ENCODE measurements around the gene MAD1L1.

MAD1L1 gene

DNA sequence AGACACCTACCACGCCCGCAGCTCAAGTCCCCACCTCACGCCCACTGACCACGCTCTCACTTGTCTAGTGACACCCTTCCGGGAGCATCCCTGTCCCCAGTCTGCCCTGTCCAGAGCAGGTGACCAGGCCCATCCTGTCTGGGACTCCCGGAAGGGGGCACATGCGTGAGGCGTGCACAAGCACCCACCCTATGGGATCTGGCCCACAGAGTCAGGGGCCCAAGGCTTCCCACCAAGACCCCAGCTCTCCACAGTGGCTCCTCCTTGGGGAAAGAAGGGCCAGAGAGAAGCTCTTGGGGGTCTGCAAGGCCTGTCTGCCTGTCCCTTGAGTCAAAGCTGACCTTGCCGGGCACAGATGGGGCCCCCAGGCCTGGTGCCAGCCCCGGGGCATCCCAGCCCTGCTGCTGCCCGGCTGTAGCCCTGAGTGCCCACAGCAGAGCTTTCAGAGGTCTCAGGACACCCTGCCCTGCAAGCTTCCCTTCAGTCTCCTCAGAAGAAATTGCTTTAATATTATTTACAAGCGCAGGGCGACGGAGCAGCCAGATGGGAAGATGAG lies 367.7 kb downstream of the MAD1L1 start:
- no peak for DNase-seq
- Histone ChIP-seq H2AFZ (ENCODE audit: low read depth, low read length) (no peak overlapping the region), H3K79me2 (ENCODE audit: insufficient read depth, low read length) (peaks cover 18% of the 10 kb centered on the region; the same call in 1 of the 2 replicates), H3K27ac (ENCODE audit: low read length) (no peak overlapping the region), H3K9ac (ENCODE audit: low read depth, low read length) (no peak overlapping the region), H3K4me3 (ENCODE audit: low read depth in 1 of 2, low read length in 2 of 2) (no peak overlapping the region), H4K20me1 (ENCODE audit: insufficient read depth, low read length) (peaks cover 64% of the 10 kb centered on the region), H3K4me2 (ENCODE audit: insufficient read depth, low read length) (no peak overlapping the region), H3K27me3 (ENCODE audit: insufficient read depth, low read length, poor library complexity) (no peaks in the 10 kb centered on the region), H3K4me1 (ENCODE audit: insufficient read depth, low read length) (no peaks in the 10 kb centered on the region), H3K9me3 (ENCODE audit: insufficient read depth, low read length, severe bottlenecking) (no peaks in the 10 kb centered on the region), H3K36me3 (ENCODE audit: insufficient read depth, low read length) (peaks cover 22% of the 10 kb centered on the region)
- no peak for ATAC-seq (ENCODE audit: insufficient read depth, low read depth)
- TF ChIP-seq EZH2 (IDR thresholded peaks at IDR 0.05; ENCODE audit: borderline replicate concordance, low read depth, low read length, severe bottlenecking) = no peak
- TF ChIP-seq, protein P1, sequence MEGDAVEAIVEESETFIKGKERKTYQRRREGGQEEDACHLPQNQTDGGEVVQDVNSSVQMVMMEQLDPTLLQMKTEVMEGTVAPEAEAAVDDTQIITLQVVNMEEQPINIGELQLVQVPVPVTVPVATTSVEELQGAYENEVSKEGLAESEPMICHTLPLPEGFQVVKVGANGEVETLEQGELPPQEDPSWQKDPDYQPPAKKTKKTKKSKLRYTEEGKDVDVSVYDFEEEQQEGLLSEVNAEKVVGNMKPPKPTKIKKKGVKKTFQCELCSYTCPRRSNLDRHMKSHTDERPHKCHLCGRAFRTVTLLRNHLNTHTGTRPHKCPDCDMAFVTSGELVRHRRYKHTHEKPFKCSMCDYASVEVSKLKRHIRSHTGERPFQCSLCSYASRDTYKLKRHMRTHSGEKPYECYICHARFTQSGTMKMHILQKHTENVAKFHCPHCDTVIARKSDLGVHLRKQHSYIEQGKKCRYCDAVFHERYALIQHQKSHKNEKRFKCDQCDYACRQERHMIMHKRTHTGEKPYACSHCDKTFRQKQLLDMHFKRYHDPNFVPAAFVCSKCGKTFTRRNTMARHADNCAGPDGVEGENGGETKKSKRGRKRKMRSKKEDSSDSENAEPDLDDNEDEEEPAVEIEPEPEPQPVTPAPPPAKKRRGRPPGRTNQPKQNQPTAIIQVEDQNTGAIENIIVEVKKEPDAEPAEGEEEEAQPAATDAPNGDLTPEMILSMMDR (IDR thresholded peaks at IDR 0.05; ENCODE audit: borderline replicate concordance, extremely low read depth, low read length, poor library complexity, severe bottlenecking) = no peak

DNA sequence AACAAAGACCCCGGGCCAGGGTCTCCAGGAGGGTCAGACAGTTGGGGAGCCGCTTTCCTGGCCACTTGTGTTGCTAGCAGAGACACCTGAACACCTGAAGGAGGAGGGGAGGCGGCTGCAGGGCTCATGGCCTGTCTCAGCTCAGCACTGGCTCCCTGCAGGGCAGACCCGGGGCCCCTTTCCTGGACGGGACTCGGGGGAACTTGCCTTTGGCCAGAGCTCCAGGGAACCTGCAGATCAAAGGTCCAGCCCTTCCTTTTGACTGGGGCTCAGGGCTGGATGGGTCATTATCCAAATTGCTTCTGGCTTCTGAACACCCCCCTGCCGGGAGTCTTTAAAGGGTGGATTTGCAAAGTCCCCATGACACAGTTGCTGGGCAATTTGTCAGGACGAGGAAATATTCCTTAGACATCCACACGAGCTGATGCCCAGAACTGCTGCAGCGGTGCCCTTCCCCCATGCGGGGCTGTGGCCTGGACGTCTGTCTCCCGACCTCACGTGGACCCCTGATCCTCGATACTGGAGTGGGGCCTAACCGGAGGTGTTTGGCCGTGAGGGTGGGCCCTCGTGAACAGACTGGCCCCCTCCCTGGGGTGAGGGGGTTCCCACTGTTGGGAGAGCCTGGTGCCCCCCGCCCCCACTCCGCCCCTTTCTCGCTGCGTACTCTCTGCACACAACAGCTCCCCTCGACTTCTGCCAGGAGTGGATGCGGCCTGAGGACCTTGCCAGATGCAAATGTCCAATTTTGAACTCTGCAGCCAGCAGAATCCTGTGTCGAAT lies 368.4 kb downstream of the MAD1L1 start:
- no peak for DNase-seq
- Histone ChIP-seq H3K9me3 (ENCODE audit: insufficient read depth, low read length, severe bottlenecking) (no peaks in the 10 kb centered on the region), H3K27ac (ENCODE audit: low read length) (no peak overlapping the region), H3K79me2 (ENCODE audit: insufficient read depth, low read length) (peaks cover 11% of the 10 kb centered on the region; the same call in 1 of the 2 replicates), H3K36me3 (ENCODE audit: insufficient read depth, low read length) (peaks cover 14% of the 10 kb centered on the region), H4K20me1 (ENCODE audit: insufficient read depth, low read length) (peaks cover 62% of the 10 kb centered on the region), H3K4me1 (ENCODE audit: insufficient read depth, low read length) (no peaks in the 10 kb centered on the region), H2AFZ (ENCODE audit: low read depth, low read length) (no peak overlapping the region), H3K4me3 (ENCODE audit: low read depth in 1 of 2, low read length in 2 of 2) (no peak overlapping the region), H3K9ac (ENCODE audit: low read depth, low read length) (no peak overlapping the region), H3K27me3 (ENCODE audit: insufficient read depth, low read length, poor library complexity) (no peaks in the 10 kb centered on the region), H3K4me2 (ENCODE audit: insufficient read depth, low read length) (no peak overlapping the region)
- TF ChIP-seq, protein P1 (IDR thresholded peaks at IDR 0.05; ENCODE audit: borderline replicate concordance, extremely low read depth, low read length, poor library complexity, severe bottlenecking) = no peak
- no peak for TF ChIP-seq EZH2 (IDR thresholded peaks at IDR 0.05; ENCODE audit: borderline replicate concordance, low read depth, low read length, severe bottlenecking)
- ATAC-seq (ENCODE audit: insufficient read depth, low read depth) = no peak

DNA sequence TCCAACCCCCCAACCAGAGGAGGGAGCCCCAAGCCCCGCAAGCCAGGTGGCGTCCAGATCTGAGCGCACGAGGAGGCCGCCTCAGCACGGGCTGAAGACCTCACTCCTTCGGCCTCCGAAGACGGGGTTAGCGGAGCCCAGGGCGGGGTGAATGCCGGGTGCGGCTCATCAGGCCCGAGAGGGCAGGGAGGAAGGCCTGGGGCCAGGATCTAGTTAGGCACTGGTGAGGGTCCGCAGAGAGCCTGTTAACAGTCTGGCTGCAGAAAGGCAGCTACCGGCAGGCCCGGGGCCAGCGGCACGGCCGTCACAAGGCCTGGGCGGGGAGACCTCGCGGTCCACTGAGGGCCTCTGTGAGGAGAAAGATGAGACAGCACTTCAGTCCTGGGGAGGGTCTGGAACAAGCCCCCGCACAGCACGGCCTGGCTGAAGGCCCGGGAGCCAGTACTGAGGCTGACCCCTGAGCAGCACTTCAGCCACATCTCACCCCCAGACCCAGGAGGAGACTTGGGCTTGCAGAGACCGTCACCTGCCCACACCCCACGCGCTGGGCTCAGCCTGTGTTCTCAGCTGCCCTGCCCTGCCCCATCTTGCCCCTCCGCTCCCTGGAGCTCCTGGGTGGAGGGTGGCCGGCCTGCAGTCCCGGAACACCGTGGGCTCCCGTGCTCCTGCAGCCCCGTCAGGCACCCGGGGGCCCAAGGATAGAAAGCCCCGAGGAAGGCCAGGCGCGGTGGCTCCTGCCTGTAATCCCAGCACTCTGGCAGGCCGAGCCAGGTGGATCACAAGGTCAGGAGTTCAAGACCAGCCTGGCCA lies 369.4 kb downstream of the MAD1L1 start:
- no peak overlapping the region for H3K9ac ChIP-seq (ENCODE audit: low read depth, low read length)
- no peak overlapping the region for H2AFZ ChIP-seq (ENCODE audit: low read depth, low read length)
- H4K20me1 ChIP-seq (ENCODE audit: insufficient read depth, low read length) = peaks cover 62% of the 10 kb centered on the region

More for the DNA sequence above, 369.4 kb downstream of the MAD1L1 start:
- peaks cover 8% of the 10 kb centered on the region; the same call in 1 of the 2 replicates for H3K79me2 ChIP-seq (ENCODE audit: insufficient read depth, low read length)
- H3K4me1 ChIP-seq (ENCODE audit: insufficient read depth, low read length) = no peaks in the 10 kb centered on the region
- no peaks in the 10 kb centered on the region for H3K27me3 ChIP-seq (ENCODE audit: insufficient read depth, low read length, poor library complexity)
- ATAC-seq (ENCODE audit: insufficient read depth, low read depth) (no peak), DNase-seq (no peak)
- H3K4me3 ChIP-seq (ENCODE audit: low read depth in 1 of 2, low read length in 2 of 2) = no peak overlapping the region
- peaks cover 14% of the 10 kb centered on the region; the same call in 1 of the 2 replicates for H3K36me3 ChIP-seq (ENCODE audit: insufficient read depth, low read length)
- H3K9me3 ChIP-seq (ENCODE audit: insufficient read depth, low read length, severe bottlenecking) = no peaks in the 10 kb centered on the region
- H3K27ac ChIP-seq (ENCODE audit: low read length) = no peak overlapping the region
- TF ChIP-seq, protein P1 (IDR thresholded peaks at IDR 0.05; ENCODE audit: borderline replicate concordance, extremely low read depth, low read length, poor library complexity, severe bottlenecking) = no peak
- TF ChIP-seq EZH2 (IDR thresholded peaks at IDR 0.05; ENCODE audit: borderline replicate concordance, low read depth, low read length, severe bottlenecking) = no peak
- no peak overlapping the region for H3K4me2 ChIP-seq (ENCODE audit: insufficient read depth, low read length)

Data from DND-41 (cell line).